Omental fat pad (tissue), 4 donors: Measurements from ENCODE around the gene AKAP9. TPM values are rescaled to one million over a fixed set of nuclear protein-coding genes. Genes with fewer than 3 reads are reported as not detected.
A peak's percentile ranks its signal among the peaks of the same experiment; 100 is the strongest.

Source experiments
- ATAC-seq: fragments of 150-250 bp; one replicate; pipeline ENCODE4 v1.9.1; 2016; ENCODE audit warnings: mild to moderate bottlenecking, moderate library complexity; ENCODE audit not compliant: low FRiP score
- DNase-seq: peaks from one replicate; pipeline ENCODE4 v3.0.0-alpha.2; 2019; ENCODE audit warnings: low spot score
- total RNA-seq, 4 donors: library from RNA; depleted of rRNA; stranded (reverse); fragments of >200 nt; gene quantifications; one replicate each; pipeline ENCODE4 v1.1.0, GENCODE V29; 2016
- TF ChIP-seq, protein P1 (sequence below), 3 donors: fragments of 450-650 bp; IDR thresholded peaks; one replicate each; pipeline ENCODE4 v1.5.1; 2016 to 2017; ENCODE audit warnings: antibody characterized with exemption in 3 of 3, mild to moderate bottlenecking in 3 of 3, moderate library complexity in 2 of 3

The AKAP9 gene
- total RNA-seq, 4 donors from 2014 or later, result 44.4 to 73.9 (median 62.7) TPM

DNA sequence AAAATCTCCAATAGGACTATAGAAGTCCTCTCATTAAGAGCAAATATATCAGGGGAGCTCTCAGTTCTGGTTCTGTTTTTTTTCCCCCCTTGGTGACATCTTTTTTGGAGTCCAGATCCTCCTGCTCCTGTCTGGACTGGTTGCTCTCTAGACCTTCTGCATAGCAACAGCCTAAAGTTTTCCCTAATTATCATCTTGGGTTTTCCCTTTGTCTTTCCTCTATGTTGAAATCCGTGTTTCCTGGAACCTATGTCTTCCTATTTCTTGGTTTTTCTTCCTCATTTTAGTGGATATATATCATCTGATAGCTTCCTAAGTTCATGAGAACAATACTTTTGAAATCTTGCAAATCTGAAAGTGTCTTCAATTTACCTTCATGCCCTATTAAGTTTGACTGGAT lies 30.5 kb upstream of the AKAP9 start:
- DNase-seq, result no peak
- TF ChIP-seq, protein P1, sequence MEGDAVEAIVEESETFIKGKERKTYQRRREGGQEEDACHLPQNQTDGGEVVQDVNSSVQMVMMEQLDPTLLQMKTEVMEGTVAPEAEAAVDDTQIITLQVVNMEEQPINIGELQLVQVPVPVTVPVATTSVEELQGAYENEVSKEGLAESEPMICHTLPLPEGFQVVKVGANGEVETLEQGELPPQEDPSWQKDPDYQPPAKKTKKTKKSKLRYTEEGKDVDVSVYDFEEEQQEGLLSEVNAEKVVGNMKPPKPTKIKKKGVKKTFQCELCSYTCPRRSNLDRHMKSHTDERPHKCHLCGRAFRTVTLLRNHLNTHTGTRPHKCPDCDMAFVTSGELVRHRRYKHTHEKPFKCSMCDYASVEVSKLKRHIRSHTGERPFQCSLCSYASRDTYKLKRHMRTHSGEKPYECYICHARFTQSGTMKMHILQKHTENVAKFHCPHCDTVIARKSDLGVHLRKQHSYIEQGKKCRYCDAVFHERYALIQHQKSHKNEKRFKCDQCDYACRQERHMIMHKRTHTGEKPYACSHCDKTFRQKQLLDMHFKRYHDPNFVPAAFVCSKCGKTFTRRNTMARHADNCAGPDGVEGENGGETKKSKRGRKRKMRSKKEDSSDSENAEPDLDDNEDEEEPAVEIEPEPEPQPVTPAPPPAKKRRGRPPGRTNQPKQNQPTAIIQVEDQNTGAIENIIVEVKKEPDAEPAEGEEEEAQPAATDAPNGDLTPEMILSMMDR (IDR thresholded peaks at IDR 0.05), result no peak
- no peak for ATAC-seq

DNA sequence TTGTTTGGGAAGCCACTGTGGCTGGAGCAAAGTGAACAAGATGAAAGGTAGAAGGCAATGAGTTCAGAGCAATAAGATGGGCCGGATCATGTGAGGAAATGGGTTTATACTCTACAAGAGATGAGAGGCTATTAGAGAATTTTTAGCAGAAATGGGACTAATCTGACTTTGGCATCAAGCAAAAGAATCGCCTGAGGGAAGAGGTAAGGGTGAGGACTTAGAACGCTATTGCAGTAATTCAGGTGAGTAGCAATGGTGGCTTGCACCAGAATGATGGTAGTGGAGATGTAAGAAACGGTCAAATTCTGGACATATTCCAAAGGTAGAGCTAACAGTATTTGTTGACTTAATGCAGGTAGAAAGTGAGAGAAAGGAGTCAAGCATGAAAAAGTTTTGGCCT lies 29.5 kb upstream of the AKAP9 start:
- DNase-seq, result no peak
- no peak for ATAC-seq
- TF ChIP-seq, protein P1 (IDR thresholded peaks at IDR 0.05), result no peak

DNA sequence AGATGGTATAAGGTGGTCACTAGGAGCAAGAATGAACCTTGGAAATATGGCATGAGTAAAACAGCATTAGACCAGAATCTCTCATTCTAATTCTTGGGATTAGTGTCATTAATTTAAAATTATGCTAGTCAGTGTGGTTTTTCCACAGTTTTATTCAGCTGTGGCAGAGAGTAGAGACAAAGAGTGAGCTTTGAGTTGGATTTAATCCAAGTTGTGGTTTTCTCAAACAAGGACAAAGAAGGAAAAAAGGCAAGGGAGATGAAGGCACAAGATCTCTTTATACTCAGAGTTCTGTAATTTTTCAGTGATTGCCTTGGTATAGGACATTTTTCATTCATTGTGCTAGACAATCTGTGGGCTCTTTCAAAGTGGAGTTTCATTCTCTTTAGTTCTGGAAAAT lies 28.2 kb upstream of the AKAP9 start:
- TF ChIP-seq, protein P1 (IDR thresholded peaks at IDR 0.05), result no peak
- ATAC-seq (no peak), DNase-seq (no peak)

DNA sequence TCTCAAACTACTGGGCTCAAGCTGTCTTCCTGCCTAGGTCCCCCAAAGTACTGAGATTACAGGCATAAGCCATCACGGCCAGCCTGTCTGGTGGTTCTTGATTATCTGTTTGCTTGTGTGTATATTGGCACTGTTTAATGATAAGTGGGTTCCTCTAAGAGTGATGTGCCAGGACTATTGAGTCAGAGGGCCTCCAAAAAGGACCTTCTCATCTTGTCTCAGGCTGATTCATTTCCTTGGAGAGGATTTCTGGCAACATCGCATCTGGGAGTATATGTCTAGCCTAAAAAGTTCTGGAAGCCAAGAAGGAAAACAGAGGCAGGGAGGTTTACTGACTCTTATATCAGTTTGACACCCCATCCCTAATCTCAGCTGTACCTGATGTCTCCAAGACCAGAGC lies 27.1 kb upstream of the AKAP9 start:
- no peak for DNase-seq
- TF ChIP-seq, protein P1 (IDR thresholded peaks at IDR 0.05), result no peak
- ATAC-seq, result peak; percentile 80

DNA sequence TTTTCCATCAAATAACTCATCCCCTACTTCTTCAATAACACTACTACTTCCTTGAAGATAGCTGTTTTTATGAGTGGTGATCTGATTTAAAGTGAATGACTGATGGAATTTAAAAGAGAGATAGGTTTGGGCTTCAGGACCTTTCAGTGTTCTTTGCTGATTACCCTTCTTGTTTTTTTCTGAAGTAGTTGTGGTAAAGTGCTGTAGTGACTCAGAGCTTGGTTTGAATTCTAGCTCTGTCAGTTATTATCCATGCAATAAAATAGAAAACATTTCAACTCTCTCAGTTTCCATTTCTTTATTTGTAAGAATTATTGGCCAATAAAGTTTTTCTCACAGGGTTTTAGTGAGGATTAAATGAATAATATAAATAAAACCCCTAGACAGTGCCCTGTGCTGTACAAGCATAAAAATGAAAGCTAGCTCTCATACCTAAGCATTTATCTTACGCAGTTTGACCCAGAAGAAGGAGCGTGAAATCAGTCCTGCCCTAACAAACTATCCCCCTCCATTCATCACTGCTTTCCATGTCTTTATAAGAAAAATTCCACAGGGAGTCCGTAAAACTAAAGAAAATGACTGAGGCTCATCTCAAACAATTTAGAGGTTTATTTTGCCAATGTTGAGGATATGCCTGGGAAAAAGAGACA lies 25.1 kb upstream of the AKAP9 start:
- TF ChIP-seq, protein P1 (IDR thresholded peaks at IDR 0.05), result no peak
- no peak for ATAC-seq

DNA sequence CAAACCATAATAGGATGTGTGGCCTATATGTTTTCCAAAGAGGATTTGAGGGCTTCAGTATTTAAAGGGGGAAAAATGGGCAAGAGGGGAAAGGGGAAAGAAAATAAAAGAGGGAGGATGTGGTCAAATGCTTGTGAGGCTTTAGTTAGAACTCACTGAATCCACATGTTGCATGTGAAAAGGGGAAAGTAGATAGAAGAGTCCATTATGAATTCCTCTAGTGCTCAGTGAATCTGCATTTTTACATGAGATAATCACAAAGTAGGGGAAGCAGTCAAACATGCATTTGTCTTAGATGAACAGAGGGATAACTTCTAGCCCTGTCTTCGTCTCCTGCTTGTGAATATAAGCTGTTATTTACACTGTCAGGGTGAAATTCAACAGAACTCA lies 24.6 kb upstream of the AKAP9 start:
- ATAC-seq, result no peak
- TF ChIP-seq, protein P1 (IDR thresholded peaks at IDR 0.05), result no peak
- DNase-seq, result no peak

More for the DNA sequence above, 25.1 kb upstream of the AKAP9 start:
- no peak for DNase-seq

DNA sequence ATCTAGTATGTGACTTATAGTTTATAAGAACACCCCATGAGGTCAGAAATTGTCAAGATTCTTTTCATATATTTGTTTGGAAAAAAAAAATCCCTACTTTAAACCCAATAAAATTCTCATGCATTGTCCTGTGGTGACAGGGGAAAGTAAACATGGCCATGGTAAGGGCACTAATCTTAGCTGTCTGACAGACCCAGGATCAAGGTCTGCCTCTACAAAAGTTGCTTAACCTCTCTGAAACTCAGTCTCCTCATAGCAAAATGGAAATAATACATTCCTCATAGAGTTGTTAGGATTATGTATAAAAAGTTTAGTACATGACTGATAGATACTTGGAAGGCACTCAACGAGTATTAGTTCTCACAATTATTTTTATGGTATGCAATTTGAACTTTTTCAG lies 22.3 kb upstream of the AKAP9 start:
- TF ChIP-seq, protein P1 (IDR thresholded peaks at IDR 0.05), result no peak
- ATAC-seq, result no peak
- DNase-seq, result no peak
